H1 (cell line): ENCODE results near the gene MOK. TPM values are rescaled to one million over a fixed set of nuclear protein-coding genes. Genes with fewer than 3 reads are reported as not detected.

Source experiments
- CTCF ChIA-PET: fragments of 300-600 bp; sonication (Branson Sonifier 250); formaldehyde crosslinking; loops from one replicate; lab custom pipeline; 2021; ENCODE audit not compliant: partially characterized antibody; lab: Charles Lee
- POLR2A ChIA-PET: fragments of 300-600 bp; sonication (Branson Sonifier 250); formaldehyde crosslinking; loops from one replicate; lab custom pipeline; 2021; ENCODE audit warnings: inconsistent platforms; ENCODE audit not compliant: partially characterized antibody; lab: Charles Lee
- DNase-seq, 2 experiments: peaks; one replicate each; pipeline versions ENCODE4 v3.0.0 to v3.0.0-alpha.2; 2010 to 2022; ENCODE audit warnings: low spot score in 2 of 2, low read depth in 1 of 2, mixed read lengths in 1 of 2
- FAIRE-seq: peaks from 2 replicates; lab custom pipeline; 2011; peaks lifted over from hg19 to GRCh38; lab: Jason Lieb, UNC
- H2AFZ ChIP-seq: 2 replicates; pipeline ENCODE4 v1.8.1; 2012; ENCODE audit warnings: low read length, inconsistent platforms
- H2AK5ac ChIP-seq: 2 replicates; pipeline ENCODE4 v1.6.1; 2013; ENCODE audit warnings: low read depth, low read length
- H2BK120ac ChIP-seq: replicated peaks from 2 replicates; pipeline ENCODE3; 2013; ENCODE audit warnings: low read depth, low read length, inconsistent platforms
- H2BK12ac ChIP-seq: 2 replicates; pipeline ENCODE4 v1.6.1; 2013; ENCODE audit warnings: low read depth, low read length
- H2BK15ac ChIP-seq: 2 replicates; pipeline ENCODE4 v1.6.1; 2013; ENCODE audit warnings: low read length
- H2BK20ac ChIP-seq: 2 replicates; pipeline ENCODE4 v1.6.1; 2013; ENCODE audit warnings: low read length
- H2BK5ac ChIP-seq: 2 replicates; pipeline ENCODE4 v1.6.1; 2013; ENCODE audit warnings: low read depth, low read length
- H3K14ac ChIP-seq: 2 replicates; pipeline ENCODE4 v1.6.1; 2013; ENCODE audit warnings: inconsistent platforms; ENCODE audit not compliant: insufficient read length
- H3K18ac ChIP-seq: 2 replicates; pipeline ENCODE4 v1.6.1; 2013; ENCODE audit warnings: low read length; ENCODE audit errors: extremely low read depth
- H3K23ac ChIP-seq: 2 replicates; pipeline ENCODE4 v1.6.1; 2013; ENCODE audit warnings: inconsistent platforms; ENCODE audit not compliant: insufficient read length
- H3K23me2 ChIP-seq: 2 replicates; pipeline ENCODE4 v1.6.1; 2013; ENCODE audit warnings: low read depth, low read length
- H3K27ac ChIP-seq: 2 replicates; pipeline ENCODE4 v1.6.1; 2011; ENCODE audit warnings: low read depth, low read length, inconsistent platforms
- H3K27me3 ChIP-seq, 4 experiments: replicated peaks in 1 of 4; 1 replicate in 1 of 4; 2 replicates in 3 of 4; pipeline versions ENCODE4 v1.6.1 to v1.8.1; 2011 to 2013; ENCODE audit warnings: low read length in 3 of 4, mild to moderate bottlenecking in 3 of 4, inconsistent platforms in 2 of 4, mixed read lengths in 2 of 4, moderate library complexity in 1 of 4; ENCODE audit not compliant: control insufficient read depth in 3 of 4, insufficient read depth in 3 of 4; ENCODE audit errors: extremely low read depth in 1 of 4
- H3K36me3 ChIP-seq, 4 experiments: 2 replicates each; pipeline versions ENCODE4 v1.6.1 to v1.8.1; 2011 to 2013; ENCODE audit warnings: mild to moderate bottlenecking in 4 of 4, low read length in 3 of 4, moderate library complexity in 2 of 4, control low read depth in 1 of 4, inconsistent platforms in 1 of 4; ENCODE audit not compliant: insufficient read depth in 4 of 4, control insufficient read depth in 2 of 4
- H3K4ac ChIP-seq: replicated peaks from 2 replicates; pipeline ENCODE3; 2013; ENCODE audit warnings: low read length, low read depth, mixed read lengths, inconsistent platforms; ENCODE audit not compliant: insufficient read length
- H3K4me1 ChIP-seq, 4 experiments: replicated peaks in 1 of 4; 1 replicate in 1 of 4; 2 replicates in 3 of 4; pipeline versions ENCODE4 v1.6.1 to v1.8.1; 2011 to 2013; ENCODE audit warnings: low read length in 3 of 4, inconsistent platforms in 2 of 4, mixed read lengths in 1 of 4; ENCODE audit not compliant: insufficient read depth in 4 of 4, control insufficient read depth in 3 of 4
- H3K4me2 ChIP-seq, 2 experiments: 2 replicates each; pipeline versions ENCODE4 v1.6.1 to v1.8.1; 2011 to 2013; ENCODE audit warnings: low read depth in 2 of 2, low read length in 2 of 2, control low read depth in 1 of 2, inconsistent platforms in 1 of 2, mild to moderate bottlenecking in 1 of 2; ENCODE audit not compliant: insufficient read depth in 1 of 2
- H3K4me3 ChIP-seq, 4 experiments: fragments of 200-600, 300-600 bp in 1 of 4; sonication (generic), shearing (Covaris generic), sonication (Bioruptor Twin) in 1 of 4; 2 replicates each; pipeline versions ENCODE4 v1.5.1 to v1.8.1; 2011 to 2016; ENCODE audit warnings: low read length in 4 of 4, low read depth in 3 of 4, control low read depth in 2 of 4, inconsistent platforms in 2 of 4, mild to moderate bottlenecking in 2 of 4, mixed read lengths in 1 of 4, moderate library complexity in 1 of 4; ENCODE audit not compliant: insufficient read depth in 2 of 4; ENCODE audit errors: extremely low read depth in 1 of 4
- H3K56ac ChIP-seq: replicated peaks from 2 replicates; pipeline ENCODE3; 2013; ENCODE audit warnings: low read depth, mild to moderate bottlenecking, mixed read lengths, low read length, inconsistent platforms; ENCODE audit not compliant: insufficient read length
- H3K79me1 ChIP-seq: 2 replicates; pipeline ENCODE4 v1.6.1; 2013; ENCODE audit warnings: low read depth, low read length, control low read depth
- H3K79me2 ChIP-seq, 2 experiments: 2 replicates each; pipeline versions ENCODE4 v1.6.1 to v1.8.1; 2012 to 2013; ENCODE audit warnings: low read length in 2 of 2, mild to moderate bottlenecking in 2 of 2, inconsistent platforms in 1 of 2; ENCODE audit not compliant: insufficient read depth in 2 of 2, control insufficient read depth in 1 of 2
- H3K9ac ChIP-seq, 4 experiments: replicated peaks in 1 of 4; 1 replicate in 1 of 4; 2 replicates in 3 of 4; pipeline versions ENCODE4 v1.6.1 to v1.8.1; 2011 to 2013; ENCODE audit warnings: low read depth in 3 of 4, low read length in 3 of 4, control low read depth in 2 of 4, mild to moderate bottlenecking in 2 of 4, moderate library complexity in 2 of 4, inconsistent platforms in 1 of 4; ENCODE audit errors: extremely low read depth in 1 of 4
- H3K9me3 ChIP-seq, 2 experiments: 2 replicates each; pipeline versions ENCODE4 v1.6.1 to v1.8.1; 2012 to 2013; ENCODE audit warnings: mild to moderate bottlenecking in 2 of 2, moderate library complexity in 2 of 2, control low read depth in 1 of 2, inconsistent platforms in 1 of 2, low read depth in 1 of 2, low read length in 1 of 2, mixed read lengths in 1 of 2; ENCODE audit not compliant: insufficient read depth in 2 of 2
- H4K20me1 ChIP-seq, 2 experiments: replicated peaks in 1 of 2; 2 replicates each; pipeline versions ENCODE3 to v1.8.1; 2011 to 2013; ENCODE audit warnings: inconsistent platforms in 2 of 2, low read length in 2 of 2, mild to moderate bottlenecking in 1 of 2; ENCODE audit not compliant: insufficient read depth in 2 of 2, control insufficient read depth in 1 of 2
- H4K5ac ChIP-seq: 2 replicates; pipeline ENCODE4 v1.6.1; 2013; ENCODE audit warnings: low read length, low read depth, mixed read lengths, inconsistent platforms; ENCODE audit not compliant: insufficient read length
- H4K8ac ChIP-seq: 2 replicates; pipeline ENCODE4 v1.8.0; 2013; ENCODE audit warnings: mild to moderate bottlenecking, moderate library complexity, low read length, inconsistent platforms; ENCODE audit not compliant: insufficient read depth; ENCODE audit errors: extremely low read depth
- H4K91ac ChIP-seq: replicated peaks from 2 replicates; pipeline ENCODE3; 2013; ENCODE audit warnings: low read length, mixed read lengths, inconsistent platforms; ENCODE audit not compliant: insufficient read length
- CTCF ChIP-seq, 3 experiments: IDR thresholded peaks; 1 replicate in 2 of 3; 2 replicates in 1 of 3; pipeline versions ENCODE4 v1.5.1 to v1.6.1; 2011; ENCODE audit warnings: low read length in 3 of 3, mild to moderate bottlenecking in 3 of 3, inconsistent platforms in 2 of 3, low read depth in 1 of 3, moderate library complexity in 1 of 3; ENCODE audit not compliant: insufficient read depth in 1 of 3; ENCODE audit errors: control extremely low read depth in 1 of 3
- HDAC2 ChIP-seq, 2 experiments: fragments of 300-600 bp in 1 of 2; sonication (generic) in 1 of 2; IDR thresholded peaks; 2 replicates each; pipeline ENCODE4 v1.6.1; 2011 to 2012; ENCODE audit warnings: low read depth in 2 of 2, low read length in 2 of 2, mild to moderate bottlenecking in 2 of 2, moderate library complexity in 2 of 2, borderline replicate concordance in 1 of 2, inconsistent platforms in 1 of 2
- NRF1 ChIP-seq: IDR thresholded peaks from 2 replicates; pipeline ENCODE4 v1.6.1; 2011; ENCODE audit warnings: mild to moderate bottlenecking, low read depth, low read length, improper control_type of control experiment
- RXRA ChIP-seq: IDR thresholded peaks from 2 replicates; pipeline ENCODE4 v1.6.1; 2011; ENCODE audit warnings: low read depth, mild to moderate bottlenecking, low read length, moderate library complexity; ENCODE audit not compliant: insufficient read depth
- SUZ12 ChIP-seq: fragments of 200-600 bp; sonication (generic); IDR thresholded peaks from 2 replicates; pipeline ENCODE4 v1.6.1; 2012; ENCODE audit warnings: mild to moderate bottlenecking, inconsistent platforms, low read length, moderate library complexity, mixed read lengths
- WGBS, 2 experiments: shearing (Covaris generic) in 1 of 2; methylation state at CpG; one replicate each; pipeline versions ENCODE4 v1.1.6 to v1.1.7; 2013 to 2015; ENCODE audit warnings: low lambda C conversion rate in 2 of 2, mixed read lengths in 2 of 2, inconsistent platforms in 1 of 2, low coverage in 1 of 2, missing lambda C conversion rate in 1 of 2; ENCODE audit not compliant: insufficient replicate concordance in 2 of 2, insufficient coverage in 1 of 2, insufficient read length in 1 of 2; ENCODE audit errors: extremely low coverage in 1 of 2, missing lambda C conversion rate in 1 of 2; 5-methylcytosine and 5-hydroxymethylcytosine counted together
- long read RNA-seq, 2 experiments: library from RNA in 1 of 2; library from capped mRNA in 1 of 2; stranded (forward); transcript quantifications; one replicate each; pipeline ENCODE4 v2.0.0, GENCODE V29; 2021; ENCODE audit warnings: inconsistent platforms in 1 of 2
- polyA minus RNA-seq, 3 experiments: library from RNA; depleted of rRNA, polyadenylated mRNA; stranded (reverse); fragments of >200 nt; gene quantifications; 1 replicate in 2 of 3; 2 replicates in 1 of 3; pipeline ENCODE4 v1.2.3, GENCODE V29; 2011
- polyA plus RNA-seq, 7 experiments: library from polyadenylated mRNA; depleted of rRNA in 3 of 7; stranded (reverse) in 5 of 7; unstranded in 2 of 7; fragments of >200 nt in 5 of 7; fragments of 200-250 nt in 2 of 7; gene quantifications; 1 replicate in 5 of 7; 2 replicates in 1 of 7; 4 replicates in 1 of 7; pipeline versions ENCODE4 v1.2.1 to v1.2.3, GENCODE V29; 2011 to 2013; ENCODE audit warnings: missing spikeins in 2 of 7, mixed read lengths in 2 of 7
- total RNA-seq: library from RNA; stranded (reverse); fragmentation: NEBNext Ultra II Directional; extraction: Animal tissue kit (Norgen Biotek cat#: 25700); gene quantifications from 2 replicates; pipeline ENCODE4 v1.2.1, GENCODE V29; 2021

MOK gene
- total RNA-seq, result 1.7 and 2.5 TPM in 2 replicates
- 2.1 and 2.8 TPM in 2 replicates for polyA plus RNA-seq (2011; rRNA removed)
- 2.8 TPM for polyA plus RNA-seq (2011; cell fraction: cytosol; rRNA removed)
- 5.2 TPM for polyA plus RNA-seq (2011; cell fraction: nucleus; rRNA removed)
- 2.3 to 2.7 TPM (median 2.5 TPM) in 4 replicates for polyA plus RNA-seq (2012, experiment 1 of 2)
- polyA plus RNA-seq (2012, experiment 2 of 2), result 1.3 TPM
- polyA plus RNA-seq (2013, experiment 1 of 2), result 1.6 TPM
- polyA plus RNA-seq (2013, experiment 2 of 2), result 2.1 TPM
- 1.7 and 3.7 TPM in 2 replicates for polyA minus RNA-seq (2011; rRNA and poly(A)+ RNA removed)
- 1.8 TPM for polyA minus RNA-seq (2011; cell fraction: cytosol; rRNA and poly(A)+ RNA removed)
- polyA minus RNA-seq (2011; cell fraction: nucleus; rRNA and poly(A)+ RNA removed), result 6.1 TPM
- long read RNA-seq, experiment 1, result 0 reads
- long read RNA-seq, experiment 2, partial matches to known transcripts, result 0 of 1 reads
- long read RNA-seq, experiment 2, other reads (novel, unspliced or antisense), result 1 of 1 reads

- H3K27ac ChIP-seq, result peak within 1 kb of the TSS; percentile 5; the same call in 1 of the 2 replicates
- TF ChIP-seq CTCF (IDR thresholded peaks at IDR 0.05; ENCODE audit: control extremely low read depth in 1 of 3, insufficient read depth in 1 of 3, low read depth in 1 of 3, low read length in 3 of 3) (no peak), HDAC2 (IDR thresholded peaks at IDR 0.05; ENCODE audit: borderline replicate concordance in 1 of 2, low read depth in 2 of 2, low read length in 2 of 2) (peak; percentile 70 to 99; a peak in 3 of 4 replicates), SUZ12 (no peak), RXRA (no peak), NRF1 (peak; percentile 100)
These were observed at the start of gene MOK for GRCh38 chr14:102304611-102305506. Gene MOK (minus strand): TSS chr14:102305164. CDS start chr14:102304968, 196 bp downstream.

More at GRCh38 chr14:102304611-102305506, at the start of gene MOK:
- CTCF ChIA-PET, result interaction anchor here (0.6 to 3.7 kb wide), 5 partner anchors 10 to 258 kb away, joined by 3 to 19 read pairs (median 4); partner anchors contain the start of gene ZNF839
- no peaks in the 10 kb centered on the region for H3K27me3 ChIP-seq
- H3K56ac ChIP-seq, result no peak within 1 kb of the TSS
- no peaks in the 10 kb centered on the region for H3K79me2 ChIP-seq
- H2AK5ac ChIP-seq, result no peak within 1 kb of the TSS
- no peak within 1 kb of the TSS for H2BK12ac ChIP-seq
- H3K4me2 ChIP-seq, result peak within 1 kb of the TSS; percentile 46 to 83
- H4K8ac ChIP-seq, result no peak within 1 kb of the TSS
- H3K18ac ChIP-seq, result no peak within 1 kb of the TSS
- no peaks in the 10 kb centered on the region for H4K20me1 ChIP-seq
- no peak within 1 kb of the TSS for H4K5ac ChIP-seq
- H3K9ac ChIP-seq, result peak within 1 kb of the TSS in 3 of 4 experiments; percentile 39 to 55 (median 48); a peak in 6 of 7 replicates
- H3K79me1 ChIP-seq, result no peaks in the 10 kb centered on the region
- no peak within 1 kb of the TSS for H3K4ac ChIP-seq
- no peak within 1 kb of the TSS for H2BK15ac ChIP-seq
- peak within 1 kb of the TSS; percentile 67 to 83 (median 74) for H3K4me3 ChIP-seq
- DNase-seq (peak; percentile 97 to 100), FAIRE-seq (peak; percentile 92)
- H3K36me3 ChIP-seq, result no peaks in the 10 kb centered on the region
- WGBS, 2 experiments, result 5% methylated on average over 44 of the region's 53 CpGs; no CpG with 5 or more reads in 1 of the 2 experiments
- H2AFZ ChIP-seq, result 0 out of 2 replicates have a peak within 1 kb of the TSS, but pooled peaks have one; percentile 42
- H4K91ac ChIP-seq, result no peak within 1 kb of the TSS
- no peak within 1 kb of the TSS for H3K23ac ChIP-seq
- no peaks in the 10 kb centered on the region for H3K23me2 ChIP-seq
- POLR2A ChIA-PET, result interaction anchor here (0.6 to 2.1 kb wide), 5 partner anchors 10 to 165 kb away, joined by 3 to 14 read pairs (median 3); partner anchors contain the start of genes WDR20 and ZNF839
- no peak within 1 kb of the TSS for H3K14ac ChIP-seq
- H3K9me3 ChIP-seq, result no peaks in the 10 kb centered on the region
- no peak within 1 kb of the TSS for H2BK20ac ChIP-seq
- H2BK120ac ChIP-seq, result no peak within 1 kb of the TSS
- peak within 1 kb of the TSS; percentile 0; the same call in 1 of the 2 replicates for H2BK5ac ChIP-seq
- no peaks in the 10 kb centered on the region for H3K4me1 ChIP-seq
